Measurements from ENCODE around the gene BFSP2.
"Not testable (repeated sequence)": the region's sequence is repeated elsewhere in the genome, so short reads cannot be mapped to it uniquely, and the experiment has no call there.

DNA sequence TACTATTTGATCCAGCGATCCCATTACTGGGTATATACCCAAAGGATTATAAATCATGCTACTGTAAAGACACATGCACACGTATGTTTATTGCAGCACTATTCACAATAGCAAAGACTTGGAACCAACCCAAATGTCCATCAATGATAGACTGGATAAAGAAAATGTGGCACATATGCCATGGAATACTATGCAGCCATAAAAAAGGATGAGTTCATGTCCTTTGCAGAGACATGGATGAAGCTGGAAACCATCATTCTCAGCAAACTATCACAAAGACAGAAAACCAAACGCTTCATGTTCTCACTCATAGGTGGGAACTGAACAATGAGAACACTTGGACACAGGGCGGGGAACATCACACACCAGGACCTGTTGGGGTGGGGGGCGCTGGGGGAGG, 82.6 kb downstream of the BFSP2 start:
- TF ChIP-seq, protein P1, sequence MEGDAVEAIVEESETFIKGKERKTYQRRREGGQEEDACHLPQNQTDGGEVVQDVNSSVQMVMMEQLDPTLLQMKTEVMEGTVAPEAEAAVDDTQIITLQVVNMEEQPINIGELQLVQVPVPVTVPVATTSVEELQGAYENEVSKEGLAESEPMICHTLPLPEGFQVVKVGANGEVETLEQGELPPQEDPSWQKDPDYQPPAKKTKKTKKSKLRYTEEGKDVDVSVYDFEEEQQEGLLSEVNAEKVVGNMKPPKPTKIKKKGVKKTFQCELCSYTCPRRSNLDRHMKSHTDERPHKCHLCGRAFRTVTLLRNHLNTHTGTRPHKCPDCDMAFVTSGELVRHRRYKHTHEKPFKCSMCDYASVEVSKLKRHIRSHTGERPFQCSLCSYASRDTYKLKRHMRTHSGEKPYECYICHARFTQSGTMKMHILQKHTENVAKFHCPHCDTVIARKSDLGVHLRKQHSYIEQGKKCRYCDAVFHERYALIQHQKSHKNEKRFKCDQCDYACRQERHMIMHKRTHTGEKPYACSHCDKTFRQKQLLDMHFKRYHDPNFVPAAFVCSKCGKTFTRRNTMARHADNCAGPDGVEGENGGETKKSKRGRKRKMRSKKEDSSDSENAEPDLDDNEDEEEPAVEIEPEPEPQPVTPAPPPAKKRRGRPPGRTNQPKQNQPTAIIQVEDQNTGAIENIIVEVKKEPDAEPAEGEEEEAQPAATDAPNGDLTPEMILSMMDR (IDR thresholded peaks at IDR 0.05): not testable (repeated sequence)
- TF ChIP-seq EZH2 (IDR thresholded peaks at IDR 0.05; ENCODE audit: borderline replicate concordance, insufficient read depth, low read depth, low read length, poor library complexity, severe bottlenecking): not testable (repeated sequence)
